ENCODE results near the gene OR2T27. TPM values are rescaled to one million over a fixed set of nuclear protein-coding genes. Genes with fewer than 3 reads are reported as not detected.

The OR2T27 gene
- total and polyA plus RNA-seq, 2 donors (not counting 3 experiments of a cell fraction or from before 2014, with no cell fraction given), result not detected

DNA sequence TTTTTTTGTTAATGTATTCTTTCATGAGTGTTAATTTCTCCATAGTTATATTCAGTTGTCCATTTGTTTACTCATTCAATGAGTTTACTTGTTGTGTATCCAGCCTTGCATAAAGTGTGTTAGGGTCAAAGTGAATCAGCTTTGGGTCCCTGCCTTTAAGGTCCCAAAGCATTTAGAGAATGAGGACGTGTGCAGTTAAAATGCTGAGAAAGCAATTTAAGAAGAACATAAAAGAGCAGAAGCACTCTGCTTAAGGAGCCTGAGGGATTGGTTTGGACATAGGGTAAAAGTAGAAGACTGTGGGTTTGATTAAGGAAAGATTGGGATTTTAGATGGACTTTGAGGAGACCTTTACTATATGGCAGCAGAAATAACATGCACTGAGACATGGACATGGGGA is 43.8 kb upstream of the OR2T27 start:
- H3K9me3 ChIP-seq (replicated peaks; ENCODE audit: control insufficient read depth, insufficient read depth, low read length), result peaks cover 4% of the 10 kb centered on the region
- H3K9me1 ChIP-seq (replicated peaks; ENCODE audit: control insufficient read depth, extremely low read depth, insufficient read depth, low read length), result no peaks in the 10 kb centered on the region
- no TSS peak for BruUV-seq (replicated peaks)
- no peaks in the 10 kb centered on the region for H3K27me3 ChIP-seq (ENCODE audit: control insufficient read depth in 2 of 2, insufficient read depth in 2 of 2, low read length in 2 of 2)
- no peak overlapping the region for H3K9ac ChIP-seq (replicated peaks; ENCODE audit: extremely low read depth, insufficient read depth, low read length)
- intact Hi-C loops (cut with micrococcal nuclease) (no loop called here), dilution Hi-C loops (cut with MboI; ENCODE audit: extremely low pct_ligation_motif_present, low sequenced_read_pairs) (no loop called here)
- H3K4me3 ChIP-seq (replicated peaks in 1 of 3; ENCODE audit: insufficient read depth in 1 of 3, low read depth in 1 of 3, low read length in 3 of 3), result no peak overlapping the region
- no peak overlapping the region for H3K27ac ChIP-seq (ENCODE audit: insufficient read depth, low read depth, low read length)
- POLR2A ChIA-PET, result no interaction called here
- no peaks in the 10 kb centered on the region for H4K20me1 ChIP-seq (replicated peaks; ENCODE audit: control insufficient read depth, extremely low read depth, insufficient read depth, low read length)
- no peak overlapping the region for H3K4me2 ChIP-seq (ENCODE audit: insufficient read depth, low read length)
- CTCF ChIA-PET, result no interaction called here
- no peaks in the 10 kb centered on the region for H3K79me2 ChIP-seq (ENCODE audit: control insufficient read depth, insufficient read depth, low read length)
- H2AFZ ChIP-seq (ENCODE audit: low read depth, low read length), result no peak overlapping the region
- no peaks in the 10 kb centered on the region for H3K36me3 ChIP-seq (ENCODE audit: control insufficient read depth in 2 of 2, extremely low read depth in 1 of 2, insufficient read depth in 2 of 2, low read length in 2 of 2)
- H3K4me1 ChIP-seq (ENCODE audit: control insufficient read depth, extremely low read depth, insufficient read depth, low read length), result no peaks in the 10 kb centered on the region
- no peak for FAIRE-seq
- DNase-seq (ENCODE audit: low read depth, low spot score), result no peak
- no peak for TF ChIP-seq FOS (IDR thresholded peaks at IDR 0.05; ENCODE audit: borderline replicate concordance, insufficient read depth, low read length)
- no peak for TF ChIP-seq POLR2A (IDR thresholded peaks at IDR 0.05; ENCODE audit: low read depth, low read length)
- TF ChIP-seq JUN (IDR thresholded peaks at IDR 0.05; ENCODE audit: borderline replicate concordance, insufficient read depth, insufficient read length, low read depth), result no peak
- TF ChIP-seq GATA2 (IDR thresholded peaks at IDR 0.05; ENCODE audit: insufficient read depth, insufficient read length, low read depth, low read length), result no peak
- TF ChIP-seq, protein P1, sequence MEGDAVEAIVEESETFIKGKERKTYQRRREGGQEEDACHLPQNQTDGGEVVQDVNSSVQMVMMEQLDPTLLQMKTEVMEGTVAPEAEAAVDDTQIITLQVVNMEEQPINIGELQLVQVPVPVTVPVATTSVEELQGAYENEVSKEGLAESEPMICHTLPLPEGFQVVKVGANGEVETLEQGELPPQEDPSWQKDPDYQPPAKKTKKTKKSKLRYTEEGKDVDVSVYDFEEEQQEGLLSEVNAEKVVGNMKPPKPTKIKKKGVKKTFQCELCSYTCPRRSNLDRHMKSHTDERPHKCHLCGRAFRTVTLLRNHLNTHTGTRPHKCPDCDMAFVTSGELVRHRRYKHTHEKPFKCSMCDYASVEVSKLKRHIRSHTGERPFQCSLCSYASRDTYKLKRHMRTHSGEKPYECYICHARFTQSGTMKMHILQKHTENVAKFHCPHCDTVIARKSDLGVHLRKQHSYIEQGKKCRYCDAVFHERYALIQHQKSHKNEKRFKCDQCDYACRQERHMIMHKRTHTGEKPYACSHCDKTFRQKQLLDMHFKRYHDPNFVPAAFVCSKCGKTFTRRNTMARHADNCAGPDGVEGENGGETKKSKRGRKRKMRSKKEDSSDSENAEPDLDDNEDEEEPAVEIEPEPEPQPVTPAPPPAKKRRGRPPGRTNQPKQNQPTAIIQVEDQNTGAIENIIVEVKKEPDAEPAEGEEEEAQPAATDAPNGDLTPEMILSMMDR (IDR thresholded peaks at IDR 0.05; ENCODE audit: extremely low read depth in 1 of 2, insufficient read depth in 1 of 2, low read depth in 1 of 2, low read length in 2 of 2), result no peak
- TF ChIP-seq EZH2 (IDR thresholded peaks at IDR 0.05; ENCODE audit: borderline replicate concordance, low read depth, low read length, severe bottlenecking), result no peak
- TF ChIP-seq MYC (IDR thresholded peaks at IDR 0.05; ENCODE audit: low read depth, low read length), result no peak
- no peak for TF ChIP-seq POLR2AphosphoS5 (IDR thresholded peaks at IDR 0.05; ENCODE audit: insufficient read depth, low read depth, low read length)
